ENCODE measurements around the gene GRIP2. TPM values are rescaled to one million over a fixed set of nuclear protein-coding genes. Genes with fewer than 3 reads are reported as not detected.

Gene GRIP2
- total RNA-seq, 2 experiments from 2014 or later, result not detected

DNA sequence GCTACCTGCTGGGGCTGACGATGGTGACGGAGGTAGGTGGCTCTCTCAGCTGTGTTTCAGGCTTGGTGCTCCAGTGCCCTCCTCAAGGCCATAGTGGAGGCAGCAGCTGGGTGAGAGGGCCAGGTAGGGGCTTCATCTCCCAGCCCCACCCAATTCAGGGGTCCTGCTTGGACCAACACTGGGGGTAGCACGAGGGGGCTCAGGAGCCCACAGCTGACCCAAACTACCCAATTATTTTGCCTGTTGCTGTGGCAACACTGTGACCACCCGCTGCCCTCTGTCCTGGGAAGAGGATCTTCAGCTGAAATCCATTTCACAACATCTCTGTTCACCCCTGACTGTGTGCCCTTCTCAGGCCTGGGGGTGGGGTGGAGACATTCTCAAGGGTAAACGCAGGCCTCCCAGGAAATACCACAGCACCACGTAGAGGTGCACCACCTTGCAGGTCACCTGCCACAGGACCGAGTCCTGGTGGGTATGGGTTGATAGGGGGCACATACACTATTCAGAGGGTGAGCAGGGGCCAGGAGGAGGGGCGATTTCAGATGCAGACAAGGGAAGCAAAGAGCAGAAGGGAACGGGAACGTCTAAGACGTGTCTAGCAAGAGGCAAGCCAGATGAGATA lies 62.7 kb downstream of the GRIP2 start:
- CTCF ChIA-PET, result interaction anchor here (1.1 kb wide), 1 partner anchor 75 kb away, joined by 4 read pairs; the partner anchor contains the start of gene SLC6A6
- H3K27ac Mint-ChIP-seq, result no peak overlapping the region
- H3K4me1 ChIP-seq (ENCODE audit: insufficient read depth, low read length), result no peaks in the 10 kb centered on the region
- no peaks in the 10 kb centered on the region for H3K9me3 ChIP-seq (ENCODE audit: control insufficient read depth in 1 of 2, insufficient read depth in 1 of 2, low read length in 2 of 2)
- POLR2A ChIA-PET, result no interaction called here
- DNase-seq (no peak), ATAC-seq (ENCODE audit: poor library complexity) (no peak)
- peaks cover 95% of the 10 kb centered on the region for H3K36me3 ChIP-seq (ENCODE audit: insufficient read depth, low read length)
- H3K36me3 Mint-ChIP-seq (ENCODE audit: low read depth), result peaks cover 75% of the 10 kb centered on the region
- no peak overlapping the region for H3K27ac ChIP-seq (ENCODE audit: low read depth in 1 of 2, low read length in 2 of 2)
- no peaks in the 10 kb centered on the region for H3K4me1 Mint-ChIP-seq (ENCODE audit: low read depth)
- no peaks in the 10 kb centered on the region for H3K27me3 Mint-ChIP-seq
- no peak overlapping the region for H3K4me3 ChIP-seq (ENCODE audit: low read length)
- H3K27me3 ChIP-seq (ENCODE audit: control insufficient read depth in 1 of 2, insufficient read depth in 2 of 2, low read length in 2 of 2), result no peaks in the 10 kb centered on the region
- no peak overlapping the region for H3K4me3 Mint-ChIP-seq
- intact Hi-C loops (cut with DNase I, micrococcal nuclease), result no loop called here
- no peak for TF ChIP-seq CTCF (IDR thresholded peaks at IDR 0.05)
- no peaks in the 10 kb centered on the region for H3K9me3 Mint-ChIP-seq

GRCh38 chr3:14476583-14477265 lies 63.4 kb downstream of the GRIP2 start:
- H3K27me3 ChIP-seq (ENCODE audit: control insufficient read depth in 1 of 2, insufficient read depth in 2 of 2, low read length in 2 of 2), result no peaks in the 10 kb centered on the region
- Mint-ChIP-seq H3K36me3 (ENCODE audit: low read depth) (peaks cover 73% of the 10 kb centered on the region), H3K4me1 (ENCODE audit: low read depth) (no peaks in the 10 kb centered on the region), H3K4me3 (no peak overlapping the region), H3K27me3 (no peaks in the 10 kb centered on the region), H3K27ac (no peak overlapping the region), H3K9me3 (no peaks in the 10 kb centered on the region)
- ChIA-PET POLR2A (no interaction called here), CTCF (no interaction called here)
- intact Hi-C loops (cut with DNase I, micrococcal nuclease), result no loop called here
- no peak overlapping the region for H3K27ac ChIP-seq (ENCODE audit: low read depth in 1 of 2, low read length in 2 of 2)
- no peaks in the 10 kb centered on the region for H3K4me1 ChIP-seq (ENCODE audit: insufficient read depth, low read length)
- ATAC-seq (ENCODE audit: poor library complexity) (no peak), DNase-seq (no peak)
- no peaks in the 10 kb centered on the region for H3K9me3 ChIP-seq (ENCODE audit: control insufficient read depth in 1 of 2, insufficient read depth in 1 of 2, low read length in 2 of 2)
- no peak overlapping the region for H3K4me3 ChIP-seq (ENCODE audit: low read length)
- H3K36me3 ChIP-seq (ENCODE audit: insufficient read depth, low read length), result peaks cover 95% of the 10 kb centered on the region
- TF ChIP-seq CTCF (IDR thresholded peaks at IDR 0.05), result no peak

DNA sequence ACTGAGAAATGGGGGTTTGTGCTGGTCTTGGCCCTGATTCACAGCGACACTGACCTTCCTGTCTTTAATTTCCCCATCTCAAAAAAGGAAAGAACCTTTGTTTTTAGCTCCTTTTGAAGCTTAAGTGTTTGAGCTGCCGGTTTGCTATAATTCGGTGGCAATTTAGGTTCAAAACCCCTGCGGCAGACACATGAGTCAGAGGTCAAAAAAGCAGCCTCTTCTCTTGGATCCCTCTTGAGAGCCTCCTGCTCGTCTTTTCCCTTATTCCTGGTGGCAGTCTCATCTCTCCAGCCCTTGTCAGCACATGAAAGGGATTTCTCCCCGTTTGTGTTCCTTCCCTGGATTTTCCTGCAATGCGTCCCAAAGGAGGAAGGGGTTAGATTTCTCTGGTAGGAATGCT lies 64.5 kb downstream of the GRIP2 start:
- Mint-ChIP-seq H3K27ac (no peak overlapping the region), H3K4me1 (ENCODE audit: low read depth) (no peaks in the 10 kb centered on the region), H3K27me3 (no peaks in the 10 kb centered on the region), H3K4me3 (no peak overlapping the region), H3K9me3 (no peaks in the 10 kb centered on the region), H3K36me3 (ENCODE audit: low read depth) (peaks cover 67% of the 10 kb centered on the region)
- no peaks in the 10 kb centered on the region for H3K27me3 ChIP-seq (ENCODE audit: control insufficient read depth in 1 of 2, insufficient read depth in 2 of 2, low read length in 2 of 2)
- H3K4me1 ChIP-seq (ENCODE audit: insufficient read depth, low read length), result no peaks in the 10 kb centered on the region
- ATAC-seq (ENCODE audit: poor library complexity), result no peak
- ChIA-PET CTCF (no interaction called here), POLR2A (no interaction called here)
- TF ChIP-seq CTCF (IDR thresholded peaks at IDR 0.05), result no peak
- H3K4me3 ChIP-seq (ENCODE audit: low read length), result no peak overlapping the region
- intact Hi-C loops (cut with DNase I, micrococcal nuclease), result no loop called here
- H3K36me3 ChIP-seq (ENCODE audit: insufficient read depth, low read length), result peaks cover 95% of the 10 kb centered on the region
- H3K9me3 ChIP-seq (ENCODE audit: control insufficient read depth in 1 of 2, insufficient read depth in 1 of 2, low read length in 2 of 2), result no peaks in the 10 kb centered on the region
- H3K27ac ChIP-seq (ENCODE audit: low read depth in 1 of 2, low read length in 2 of 2), result no peak overlapping the region
- DNase-seq, result no peak
